ENCODE measurements around the gene PRPH. TPM values are rescaled to one million over a fixed set of nuclear protein-coding genes. Genes with fewer than 3 reads are reported as not detected.

The PRPH gene
- total and polyA plus RNA-seq, 2 of the 8 experiments (the other 6 are each of a cell fraction or from before 2014, with no cell fraction given) = 0.79 to 1.4 TPM

DNA sequence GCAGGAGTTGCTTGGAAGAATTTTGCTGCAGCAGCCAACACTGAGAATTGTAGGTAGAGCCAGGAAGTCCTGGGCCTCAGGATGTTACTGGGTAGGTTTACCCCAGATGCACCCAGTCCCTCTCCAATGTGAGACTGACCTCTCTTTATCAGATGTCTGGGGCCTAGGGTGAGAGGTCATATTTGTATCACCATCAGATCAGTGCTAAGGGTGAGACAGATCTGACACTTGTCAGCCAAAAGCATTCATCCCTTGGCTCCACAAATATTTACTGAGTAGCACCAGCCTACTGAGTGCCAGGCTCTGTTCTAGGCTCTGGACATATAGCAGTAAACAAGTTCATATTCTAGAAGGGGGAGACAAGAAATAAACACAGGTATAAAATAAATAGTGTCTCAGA is 32.4 kb downstream of the PRPH start (continued):
- TF ChIP-seq, protein P1, sequence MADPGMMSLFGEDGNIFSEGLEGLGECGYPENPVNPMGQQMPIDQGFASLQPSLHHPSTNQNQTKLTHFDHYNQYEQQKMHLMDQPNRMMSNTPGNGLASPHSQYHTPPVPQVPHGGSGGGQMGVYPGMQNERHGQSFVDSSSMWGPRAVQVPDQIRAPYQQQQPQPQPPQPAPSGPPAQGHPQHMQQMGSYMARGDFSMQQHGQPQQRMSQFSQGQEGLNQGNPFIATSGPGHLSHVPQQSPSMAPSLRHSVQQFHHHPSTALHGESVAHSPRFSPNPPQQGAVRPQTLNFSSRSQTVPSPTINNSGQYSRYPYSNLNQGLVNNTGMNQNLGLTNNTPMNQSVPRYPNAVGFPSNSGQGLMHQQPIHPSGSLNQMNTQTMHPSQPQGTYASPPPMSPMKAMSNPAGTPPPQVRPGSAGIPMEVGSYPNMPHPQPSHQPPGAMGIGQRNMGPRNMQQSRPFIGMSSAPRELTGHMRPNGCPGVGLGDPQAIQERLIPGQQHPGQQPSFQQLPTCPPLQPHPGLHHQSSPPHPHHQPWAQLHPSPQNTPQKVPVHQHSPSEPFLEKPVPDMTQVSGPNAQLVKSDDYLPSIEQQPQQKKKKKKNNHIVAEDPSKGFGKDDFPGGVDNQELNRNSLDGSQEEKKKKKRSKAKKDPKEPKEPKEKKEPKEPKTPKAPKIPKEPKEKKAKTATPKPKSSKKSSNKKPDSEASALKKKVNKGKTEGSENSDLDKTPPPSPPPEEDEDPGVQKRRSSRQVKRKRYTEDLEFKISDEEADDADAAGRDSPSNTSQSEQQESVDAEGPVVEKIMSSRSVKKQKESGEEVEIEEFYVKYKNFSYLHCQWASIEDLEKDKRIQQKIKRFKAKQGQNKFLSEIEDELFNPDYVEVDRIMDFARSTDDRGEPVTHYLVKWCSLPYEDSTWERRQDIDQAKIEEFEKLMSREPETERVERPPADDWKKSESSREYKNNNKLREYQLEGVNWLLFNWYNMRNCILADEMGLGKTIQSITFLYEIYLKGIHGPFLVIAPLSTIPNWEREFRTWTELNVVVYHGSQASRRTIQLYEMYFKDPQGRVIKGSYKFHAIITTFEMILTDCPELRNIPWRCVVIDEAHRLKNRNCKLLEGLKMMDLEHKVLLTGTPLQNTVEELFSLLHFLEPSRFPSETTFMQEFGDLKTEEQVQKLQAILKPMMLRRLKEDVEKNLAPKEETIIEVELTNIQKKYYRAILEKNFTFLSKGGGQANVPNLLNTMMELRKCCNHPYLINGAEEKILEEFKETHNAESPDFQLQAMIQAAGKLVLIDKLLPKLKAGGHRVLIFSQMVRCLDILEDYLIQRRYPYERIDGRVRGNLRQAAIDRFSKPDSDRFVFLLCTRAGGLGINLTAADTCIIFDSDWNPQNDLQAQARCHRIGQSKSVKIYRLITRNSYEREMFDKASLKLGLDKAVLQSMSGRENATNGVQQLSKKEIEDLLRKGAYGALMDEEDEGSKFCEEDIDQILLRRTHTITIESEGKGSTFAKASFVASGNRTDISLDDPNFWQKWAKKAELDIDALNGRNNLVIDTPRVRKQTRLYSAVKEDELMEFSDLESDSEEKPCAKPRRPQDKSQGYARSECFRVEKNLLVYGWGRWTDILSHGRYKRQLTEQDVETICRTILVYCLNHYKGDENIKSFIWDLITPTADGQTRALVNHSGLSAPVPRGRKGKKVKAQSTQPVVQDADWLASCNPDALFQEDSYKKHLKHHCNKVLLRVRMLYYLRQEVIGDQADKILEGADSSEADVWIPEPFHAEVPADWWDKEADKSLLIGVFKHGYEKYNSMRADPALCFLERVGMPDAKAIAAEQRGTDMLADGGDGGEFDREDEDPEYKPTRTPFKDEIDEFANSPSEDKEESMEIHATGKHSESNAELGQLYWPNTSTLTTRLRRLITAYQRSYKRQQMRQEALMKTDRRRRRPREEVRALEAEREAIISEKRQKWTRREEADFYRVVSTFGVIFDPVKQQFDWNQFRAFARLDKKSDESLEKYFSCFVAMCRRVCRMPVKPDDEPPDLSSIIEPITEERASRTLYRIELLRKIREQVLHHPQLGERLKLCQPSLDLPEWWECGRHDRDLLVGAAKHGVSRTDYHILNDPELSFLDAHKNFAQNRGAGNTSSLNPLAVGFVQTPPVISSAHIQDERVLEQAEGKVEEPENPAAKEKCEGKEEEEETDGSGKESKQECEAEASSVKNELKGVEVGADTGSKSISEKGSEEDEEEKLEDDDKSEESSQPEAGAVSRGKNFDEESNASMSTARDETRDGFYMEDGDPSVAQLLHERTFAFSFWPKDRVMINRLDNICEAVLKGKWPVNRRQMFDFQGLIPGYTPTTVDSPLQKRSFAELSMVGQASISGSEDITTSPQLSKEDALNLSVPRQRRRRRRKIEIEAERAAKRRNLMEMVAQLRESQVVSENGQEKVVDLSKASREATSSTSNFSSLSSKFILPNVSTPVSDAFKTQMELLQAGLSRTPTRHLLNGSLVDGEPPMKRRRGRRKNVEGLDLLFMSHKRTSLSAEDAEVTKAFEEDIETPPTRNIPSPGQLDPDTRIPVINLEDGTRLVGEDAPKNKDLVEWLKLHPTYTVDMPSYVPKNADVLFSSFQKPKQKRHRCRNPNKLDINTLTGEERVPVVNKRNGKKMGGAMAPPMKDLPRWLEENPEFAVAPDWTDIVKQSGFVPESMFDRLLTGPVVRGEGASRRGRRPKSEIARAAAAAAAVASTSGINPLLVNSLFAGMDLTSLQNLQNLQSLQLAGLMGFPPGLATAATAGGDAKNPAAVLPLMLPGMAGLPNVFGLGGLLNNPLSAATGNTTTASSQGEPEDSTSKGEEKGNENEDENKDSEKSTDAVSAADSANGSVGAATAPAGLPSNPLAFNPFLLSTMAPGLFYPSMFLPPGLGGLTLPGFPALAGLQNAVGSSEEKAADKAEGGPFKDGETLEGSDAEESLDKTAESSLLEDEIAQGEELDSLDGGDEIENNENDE (IDR thresholded peaks at IDR 0.05; ENCODE audit: insufficient replicate concordance, low read length) = no peak
- no peak for TF ChIP-seq ZNF274 (IDR thresholded peaks at IDR 0.05; ENCODE audit: borderline replicate concordance, extremely low read depth, low read length)

All from H1 (cell line).